UCSD-AML1 (cell line): ENCODE data around the gene PEAK3.

Experiments used
- DNase-seq: peaks from one replicate; lab custom pipeline; 2025; ENCODE audit not compliant: unreplicated experiment; lab: John Stamatoyannopoulos, UW

Gene PEAK3

DNA sequence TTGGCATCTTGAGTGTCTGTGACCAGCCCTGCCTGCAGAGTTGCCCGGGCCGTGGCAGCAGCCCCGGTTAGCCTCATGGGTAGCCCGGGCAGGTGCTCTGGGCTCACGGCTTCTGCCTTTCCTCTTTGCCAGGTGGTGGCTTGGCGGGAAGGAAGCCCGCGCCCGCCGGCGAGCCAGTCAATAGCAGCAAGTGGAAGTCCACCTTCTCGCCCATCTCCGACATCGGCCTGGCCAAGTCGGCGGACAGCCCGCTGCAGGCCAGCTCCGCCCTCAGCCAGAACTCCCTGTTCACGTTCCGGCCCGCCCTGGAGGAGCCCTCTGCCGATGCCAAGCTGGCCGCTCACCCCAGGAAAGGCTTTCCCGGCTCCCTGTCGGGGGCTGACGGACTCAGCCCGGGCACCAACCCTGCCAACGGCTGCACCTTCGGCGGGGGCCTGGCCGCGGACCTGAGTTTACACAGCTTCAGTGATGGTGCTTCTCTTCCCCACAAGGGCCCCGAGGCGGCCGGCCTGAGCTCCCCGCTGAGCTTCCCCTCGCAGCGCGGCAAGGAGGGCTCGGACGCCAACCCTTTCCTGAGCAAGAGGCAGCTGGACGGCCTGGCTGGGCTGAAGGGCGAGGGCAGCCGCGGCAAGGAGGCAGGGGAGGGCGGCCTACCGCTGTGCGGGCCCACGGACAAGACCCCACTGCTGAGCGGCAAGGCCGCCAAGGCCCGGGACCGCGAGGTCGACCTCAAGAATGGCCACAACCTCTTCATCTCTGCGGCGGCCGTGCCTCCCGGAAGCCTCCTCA lies 55.7 kb downstream of the PEAK3 start:
- no peak for DNase-seq

DNA sequence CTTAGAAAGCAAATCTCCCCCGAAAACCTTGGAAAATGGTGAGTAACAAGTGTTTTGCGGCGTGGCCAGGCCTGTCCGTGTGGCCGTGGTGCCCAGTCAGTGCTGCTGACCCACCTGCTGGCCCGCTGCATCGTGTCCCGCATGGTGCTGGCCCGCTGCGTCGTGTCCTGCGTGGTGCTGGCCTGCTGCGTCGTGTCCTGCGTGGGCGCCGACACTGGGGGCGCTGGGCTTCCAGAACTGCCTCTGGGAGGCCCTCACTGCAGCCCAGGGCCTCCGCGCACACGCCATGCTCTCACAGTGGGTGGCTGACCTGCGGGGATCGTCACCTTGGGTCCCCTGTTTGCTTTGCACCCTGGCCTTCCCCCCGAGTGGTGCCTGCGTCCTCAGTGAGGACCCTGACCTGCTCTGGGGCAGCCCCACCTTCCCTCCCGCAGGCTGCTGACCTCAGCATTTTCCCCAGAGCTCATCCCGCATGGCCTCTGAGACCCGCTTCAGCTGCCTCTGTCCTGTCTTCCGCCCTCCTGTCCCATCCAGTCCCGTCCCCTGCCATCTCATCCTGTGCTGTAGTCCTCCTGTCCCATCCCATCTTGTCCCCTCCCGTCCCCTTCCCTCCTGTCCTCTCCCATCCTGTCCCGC lies 56.4 kb downstream of the PEAK3 start:
- DNase-seq: no peak

DNA sequence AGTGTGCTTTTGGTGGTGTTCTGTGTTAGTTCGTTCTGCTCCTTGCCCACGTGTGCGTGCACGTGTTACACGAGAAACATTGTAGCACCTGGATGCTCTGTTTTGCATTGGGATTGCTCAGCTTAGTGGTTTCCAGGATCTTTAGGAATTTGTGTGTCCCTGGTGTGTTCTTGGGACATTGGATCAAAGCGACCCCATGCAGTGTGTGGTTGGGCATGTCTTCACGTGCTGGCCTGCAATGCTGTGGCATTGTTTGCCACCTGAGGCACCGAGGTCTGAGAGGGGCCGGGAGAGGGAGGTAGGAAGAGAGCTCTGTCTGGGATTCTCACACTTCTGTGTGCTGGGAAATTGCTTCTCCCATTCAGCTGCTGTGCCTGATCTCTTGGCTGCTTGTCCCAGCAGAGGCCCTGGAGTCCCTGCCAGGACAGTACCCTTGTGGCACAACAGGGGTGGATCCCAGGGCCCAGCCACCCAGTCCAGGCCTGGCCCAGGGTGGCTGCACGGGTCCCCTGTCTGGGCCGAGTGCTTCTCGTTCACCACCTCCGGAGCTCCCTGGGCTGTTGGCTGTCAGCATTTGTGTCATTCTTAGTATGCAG lies 57.1 kb downstream of the PEAK3 start:
- DNase-seq: no peak
